Measurements from ENCODE around the gene NALF2.

DNA sequence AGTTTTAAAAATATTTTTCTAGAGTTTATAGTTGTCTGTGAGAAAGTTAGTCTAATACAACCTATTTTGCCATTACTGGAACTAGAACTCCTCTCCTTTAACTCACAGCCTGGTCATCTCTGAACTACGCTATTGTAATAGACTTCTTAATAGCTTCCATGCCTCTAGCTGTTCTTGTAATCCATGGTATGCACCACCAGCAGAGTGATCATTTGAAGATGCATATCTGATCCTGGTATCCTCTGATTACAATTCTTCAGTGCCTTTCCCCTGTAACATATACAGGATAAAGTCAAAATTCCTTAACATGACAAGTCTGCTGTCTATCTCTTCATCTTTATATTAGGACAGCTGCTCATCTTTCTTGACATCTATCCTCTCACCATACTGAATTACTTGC, 37.6 kb upstream of the NALF2 start:
- no peak for TF ChIP-seq ZNF274 (IDR thresholded peaks at IDR 0.05; ENCODE audit: low read depth, low read length)
- TF ChIP-seq SUZ12 (IDR thresholded peaks at IDR 0.05; ENCODE audit: extremely low read depth, insufficient read depth, insufficient read length) = no peak
- no peak for TF ChIP-seq YY1 (IDR thresholded peaks at IDR 0.05; ENCODE audit: insufficient read depth, insufficient read length)
